Skeletal muscle cell (primary cell): ENCODE measurements around the gene ZNF628.
"Not testable (repeated sequence)": the region's sequence is repeated elsewhere in the genome, so short reads cannot be mapped to it uniquely, and the experiment has no call there.

Source experiments
- DNase-seq: peaks from one replicate; pipeline ENCODE4 v3.0.0-alpha.2; 2010; ENCODE audit warnings: low read depth
- H3K4me3 ChIP-seq: 2 replicates; pipeline ENCODE4 v1.5.1; 2011; ENCODE audit warnings: low read depth, mild to moderate bottlenecking, control low read depth, low read length, moderate library complexity

Gene ZNF628

GRCh38 chr19:55491546-55492360 is 15.3 kb downstream of the ZNF628 start:
- no peak overlapping the region for H3K4me3 ChIP-seq
- no peak for DNase-seq

GRCh38 chr19:55492362-55492944 is 16.0 kb downstream of the ZNF628 start:
- no peak for DNase-seq
- H3K4me3 ChIP-seq = no peak overlapping the region

- DNase-seq = no peak
- peak overlapping the region; percentile 42 for H3K4me3 ChIP-seq
Observed at GRCh38 chr19:55493052-55493644, 16.7 kb downstream of the ZNF628 start.

GRCh38 chr19:55493645-55494171 is 17.3 kb downstream of the ZNF628 start:
- peak overlapping the region; percentile 42 for H3K4me3 ChIP-seq
- no peak for DNase-seq

- peak overlapping the region; percentile 42 for H3K4me3 ChIP-seq
- peak; percentile 73 for DNase-seq
Observed at GRCh38 chr19:55494172-55494761, 17.9 kb downstream of the ZNF628 start.

GRCh38 chr19:55495646-55496349 is 19.4 kb downstream of the ZNF628 start:
- no peak for DNase-seq
- H3K4me3 ChIP-seq = no peak overlapping the region

- not testable (repeated sequence) for DNase-seq, H3K4me3 ChIP-seq
Observed at GRCh38 chr19:55496820-55497219, 20.4 kb downstream of the ZNF628 start.

GRCh38 chr19:55497763-55498162 is 21.3 kb downstream of the ZNF628 start:
- DNase-seq = no peak
- H3K4me3 ChIP-seq = no peak overlapping the region

- DNase-seq = no peak
- no peak overlapping the region for H3K4me3 ChIP-seq
Observed at GRCh38 chr19:55498246-55498840, 21.9 kb downstream of the ZNF628 start.

- no peak for DNase-seq
- H3K4me3 ChIP-seq = no peak overlapping the region
Observed at GRCh38 chr19:55500368-55500952, 24.0 kb downstream of the ZNF628 start.

GRCh38 chr19:55502197-55502952 is 26.0 kb downstream of the ZNF628 start:
- no peak for DNase-seq
- H3K4me3 ChIP-seq = no peak overlapping the region

- DNase-seq = no peak
- no peak overlapping the region for H3K4me3 ChIP-seq
Observed at GRCh38 chr19:55503157-55503501, 26.7 kb downstream of the ZNF628 start.

- DNase-seq = no peak
- H3K4me3 ChIP-seq = peak overlapping the region; percentile 46
Observed at GRCh38 chr19:55503502-55504251, 27.3 kb downstream of the ZNF628 start.

- H3K4me3 ChIP-seq = peak overlapping the region; percentile 46
Observed at GRCh38 chr19:55504252-55504603, 27.8 kb downstream of the ZNF628 start.

GRCh38 chr19:55504981-55505380 is 28.6 kb downstream of the ZNF628 start:
- H3K4me3 ChIP-seq = no peak overlapping the region
- no peak for DNase-seq

More at GRCh38 chr19:55504252-55504603, 27.8 kb downstream of the ZNF628 start:
- no peak for DNase-seq

GRCh38 chr19:55508120-55508519 is 31.7 kb downstream of the ZNF628 start:
- no peak overlapping the region for H3K4me3 ChIP-seq
- no peak for DNase-seq

GRCh38 chr19:55516878-55517620 is 40.6 kb downstream of the ZNF628 start:
- DNase-seq = peak; percentile 68
- H3K4me3 ChIP-seq = peak overlapping the region; percentile 34
